HG02938 (cell line): ENCODE results near the gene PDE4D.
"Not testable (repeated sequence)": the region's sequence is repeated elsewhere in the genome, so short reads cannot be mapped to it uniquely, and the experiment has no call there.

Source experiments
- ATAC-seq: cut with Tn5 transposase; IDR thresholded peaks from one replicate; pipeline ENCODE4 v1.9.1; 2021; ENCODE audit warnings: mild to moderate bottlenecking, moderate library complexity; ENCODE audit not compliant: unreplicated experiment

Gene PDE4D

GRCh38 chr5:59486508-59486907, 407.0 kb downstream of the PDE4D start:
- no peak for ATAC-seq

GRCh38 chr5:59485629-59486439, 407.7 kb downstream of the PDE4D start:
- no peak for ATAC-seq

GRCh38 chr5:59485107-59485506, 408.4 kb downstream of the PDE4D start:
- ATAC-seq = no peak

GRCh38 chr5:59484618-59485017, 408.9 kb downstream of the PDE4D start:
- ATAC-seq = no peak

GRCh38 chr5:59483971-59484472, 409.5 kb downstream of the PDE4D start:
- ATAC-seq = no peak

GRCh38 chr5:59479086-59479485, 414.4 kb downstream of the PDE4D start:
- no peak for ATAC-seq

- no peak for ATAC-seq
Measured at GRCh38 chr5:59474324-59474723, 419.2 kb downstream of the PDE4D start.

- ATAC-seq = no peak
Measured at GRCh38 chr5:59473611-59474010, 419.9 kb downstream of the PDE4D start.

GRCh38 chr5:59471463-59471862, 422.1 kb downstream of the PDE4D start:
- ATAC-seq = no peak

- ATAC-seq = no peak
Measured at GRCh38 chr5:59467969-59468368, 425.6 kb downstream of the PDE4D start.

- ATAC-seq = no peak
Measured at GRCh38 chr5:59466271-59466670, 427.3 kb downstream of the PDE4D start.

- ATAC-seq = no peak
Measured at GRCh38 chr5:59464969-59465368, 428.6 kb downstream of the PDE4D start.

- ATAC-seq = not testable (repeated sequence)
Measured at GRCh38 chr5:59463618-59464166, 429.8 kb downstream of the PDE4D start.

GRCh38 chr5:59462956-59463355, 430.6 kb downstream of the PDE4D start:
- ATAC-seq = no peak

GRCh38 chr5:59460368-59461153, 433.0 kb downstream of the PDE4D start:
- no peak for ATAC-seq

- ATAC-seq = no peak
Measured at GRCh38 chr5:59458966-59459729, 434.4 kb downstream of the PDE4D start.

GRCh38 chr5:59458321-59458720, 435.2 kb downstream of the PDE4D start:
- no peak for ATAC-seq

GRCh38 chr5:59449905-59450644, 443.5 kb downstream of the PDE4D start:
- no peak for ATAC-seq

GRCh38 chr5:59446356-59446755, 447.2 kb downstream of the PDE4D start:
- no peak for ATAC-seq

- no peak for ATAC-seq
Measured at GRCh38 chr5:59445741-59446140, 447.8 kb downstream of the PDE4D start.
